Omental fat pad (tissue), 4 donors: ENCODE results near the gene MOGAT1. TPM values are rescaled to one million over a fixed set of nuclear protein-coding genes. Genes with fewer than 3 reads are reported as not detected.

Source experiments
- ATAC-seq: fragments of 150-250 bp; one replicate; pipeline ENCODE4 v1.9.1; 2016; ENCODE audit warnings: mild to moderate bottlenecking, moderate library complexity; ENCODE audit not compliant: low FRiP score
- DNase-seq: peaks from one replicate; pipeline ENCODE4 v3.0.0-alpha.2; 2019; ENCODE audit warnings: low spot score
- total RNA-seq, 4 donors: library from RNA; depleted of rRNA; stranded (reverse); fragments of >200 nt; gene quantifications; one replicate each; pipeline ENCODE4 v1.1.0, GENCODE V29; 2016
- TF ChIP-seq, protein P1 (sequence below), 3 donors: fragments of 450-650 bp; IDR thresholded peaks; one replicate each; pipeline ENCODE4 v1.5.1; 2016 to 2017; ENCODE audit warnings: antibody characterized with exemption in 3 of 3, mild to moderate bottlenecking in 3 of 3, moderate library complexity in 2 of 3

Gene MOGAT1
- total RNA-seq, 4 donors from 2014 or later = 0.95 to 2.4 TPM; not detected in 2

DNA sequence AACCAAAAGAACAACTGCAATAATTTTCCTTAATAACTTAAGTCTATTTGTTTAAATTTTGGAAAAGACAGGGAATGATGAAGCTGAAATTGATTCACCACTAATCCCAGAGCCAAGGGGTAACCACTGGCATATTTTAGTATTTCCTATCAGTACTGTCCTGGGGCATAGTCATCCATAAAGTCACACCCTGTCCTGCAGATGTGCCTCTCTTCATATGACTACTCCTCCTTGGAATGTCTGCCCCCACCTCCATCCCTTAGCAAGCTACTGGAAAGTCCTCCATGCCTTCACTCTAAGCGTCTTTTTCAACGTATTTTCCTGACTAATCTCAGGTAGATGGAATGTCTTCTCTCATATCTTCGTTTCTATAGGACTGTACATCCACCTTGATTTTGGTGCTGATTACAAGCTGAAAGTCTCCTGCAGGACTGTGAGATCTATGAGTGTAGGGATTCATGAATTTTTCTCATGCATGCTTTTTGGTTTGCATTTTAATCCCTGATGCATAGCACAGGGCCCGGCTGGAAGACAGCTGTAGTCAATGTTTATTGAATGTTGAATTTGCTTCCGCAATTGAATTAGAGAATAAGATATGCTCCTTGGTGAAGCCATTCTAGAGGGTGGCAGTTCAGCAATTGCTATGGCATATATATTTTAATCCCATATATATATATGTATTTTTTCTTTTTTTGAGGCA, 85.6 kb downstream of the MOGAT1 start:
- TF ChIP-seq, protein P1, sequence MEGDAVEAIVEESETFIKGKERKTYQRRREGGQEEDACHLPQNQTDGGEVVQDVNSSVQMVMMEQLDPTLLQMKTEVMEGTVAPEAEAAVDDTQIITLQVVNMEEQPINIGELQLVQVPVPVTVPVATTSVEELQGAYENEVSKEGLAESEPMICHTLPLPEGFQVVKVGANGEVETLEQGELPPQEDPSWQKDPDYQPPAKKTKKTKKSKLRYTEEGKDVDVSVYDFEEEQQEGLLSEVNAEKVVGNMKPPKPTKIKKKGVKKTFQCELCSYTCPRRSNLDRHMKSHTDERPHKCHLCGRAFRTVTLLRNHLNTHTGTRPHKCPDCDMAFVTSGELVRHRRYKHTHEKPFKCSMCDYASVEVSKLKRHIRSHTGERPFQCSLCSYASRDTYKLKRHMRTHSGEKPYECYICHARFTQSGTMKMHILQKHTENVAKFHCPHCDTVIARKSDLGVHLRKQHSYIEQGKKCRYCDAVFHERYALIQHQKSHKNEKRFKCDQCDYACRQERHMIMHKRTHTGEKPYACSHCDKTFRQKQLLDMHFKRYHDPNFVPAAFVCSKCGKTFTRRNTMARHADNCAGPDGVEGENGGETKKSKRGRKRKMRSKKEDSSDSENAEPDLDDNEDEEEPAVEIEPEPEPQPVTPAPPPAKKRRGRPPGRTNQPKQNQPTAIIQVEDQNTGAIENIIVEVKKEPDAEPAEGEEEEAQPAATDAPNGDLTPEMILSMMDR (IDR thresholded peaks at IDR 0.05) = no peak
- ATAC-seq (no peak), DNase-seq (no peak)

Other genes with a start within 250 kb of the MOGAT1 start
- gene SGPP2, start 247.1 kb upstream of the MOGAT1 start, total RNA-seq = 10 to 100 TPM in 1 of 4 donors, 1 to 10 TPM in 2, under 1 TPM in 1; 0.63 to 15.3 (median 7.2) TPM
- 10 to 100 TPM; 11.8 to 18.4 (median 14.8) TPM for gene FARSB, start 15.6 kb upstream of the MOGAT1 start, total RNA-seq
- gene ACSL3, start 189.4 kb downstream of the MOGAT1 start, total RNA-seq = 10 to 100 TPM; 42.4 to 72.2 (median 62.2) TPM